COLO829 (cell line): ENCODE measurements around the gene FAM111B.
"Not testable (repeated sequence)": the region's sequence is repeated elsewhere in the genome, so short reads cannot be mapped to it uniquely, and the experiment has no call there.

Experiments used
- DNase-seq: peaks from one replicate; pipeline ENCODE4 v3.0.0; 2012; ENCODE audit warnings: low spot score

FAM111B gene, protein sequence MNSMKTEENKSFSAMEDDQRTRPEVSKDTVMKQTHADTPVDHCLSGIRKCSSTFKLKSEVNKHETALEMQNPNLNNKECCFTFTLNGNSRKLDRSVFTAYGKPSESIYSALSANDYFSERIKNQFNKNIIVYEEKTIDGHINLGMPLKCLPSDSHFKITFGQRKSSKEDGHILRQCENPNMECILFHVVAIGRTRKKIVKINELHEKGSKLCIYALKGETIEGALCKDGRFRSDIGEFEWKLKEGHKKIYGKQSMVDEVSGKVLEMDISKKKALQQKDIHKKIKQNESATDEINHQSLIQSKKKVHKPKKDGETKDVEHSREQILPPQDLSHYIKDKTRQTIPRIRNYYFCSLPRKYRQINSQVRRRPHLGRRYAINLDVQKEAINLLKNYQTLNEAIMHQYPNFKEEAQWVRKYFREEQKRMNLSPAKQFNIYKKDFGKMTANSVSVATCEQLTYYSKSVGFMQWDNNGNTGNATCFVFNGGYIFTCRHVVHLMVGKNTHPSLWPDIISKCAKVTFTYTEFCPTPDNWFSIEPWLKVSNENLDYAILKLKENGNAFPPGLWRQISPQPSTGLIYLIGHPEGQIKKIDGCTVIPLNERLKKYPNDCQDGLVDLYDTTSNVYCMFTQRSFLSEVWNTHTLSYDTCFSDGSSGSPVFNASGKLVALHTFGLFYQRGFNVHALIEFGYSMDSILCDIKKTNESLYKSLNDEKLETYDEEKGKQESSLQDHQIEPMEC

DNA sequence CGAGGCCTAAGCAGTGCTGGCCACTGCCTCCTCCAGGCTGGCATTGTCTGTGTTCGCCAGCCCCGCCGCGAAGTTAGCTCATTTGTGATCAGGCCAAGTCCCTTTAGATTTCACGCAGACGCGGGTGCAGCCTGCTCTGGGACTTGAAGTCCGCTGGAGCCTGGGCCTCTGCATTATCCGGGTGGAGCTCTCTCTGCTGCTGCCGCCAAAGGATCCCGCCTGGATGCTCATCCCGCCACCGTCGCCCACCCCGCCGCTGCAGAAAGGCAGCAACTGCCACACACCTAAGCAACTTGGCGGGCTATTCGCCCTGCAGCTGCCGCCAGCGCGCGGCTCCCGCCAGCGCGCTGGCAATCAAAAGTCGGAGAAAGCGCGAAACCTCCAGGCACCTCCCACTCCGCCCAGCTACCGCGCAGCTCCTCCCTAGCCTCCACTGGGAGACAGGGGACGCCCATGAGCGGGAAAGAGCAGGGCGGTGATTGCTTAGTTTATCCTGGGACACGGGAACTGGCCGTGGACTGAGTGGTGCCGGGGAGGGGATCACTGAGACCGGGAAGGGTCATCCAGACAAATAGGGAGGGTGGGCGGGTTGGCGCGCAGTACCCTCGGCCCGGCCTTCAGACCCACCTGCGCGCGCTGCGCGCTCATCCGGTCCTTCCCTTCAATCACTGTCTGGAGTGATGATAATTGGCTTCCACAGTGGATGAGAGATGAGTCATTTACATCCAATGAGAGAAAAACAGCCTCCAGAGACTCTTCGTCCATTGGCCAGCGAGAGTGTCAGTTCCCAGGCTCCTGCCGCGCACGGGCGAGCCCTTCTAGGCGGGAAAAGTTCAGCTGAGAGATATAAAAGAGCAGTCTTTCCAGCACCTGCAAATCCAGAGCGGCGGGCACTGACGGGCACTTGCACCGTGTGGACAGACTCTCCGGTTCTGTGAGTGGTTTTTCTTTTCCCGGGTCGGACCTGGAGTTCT is at the start of gene FAM111B:
FAM111B (plus strand) TSS at position 875 of the 974 bp plus-strand sequence. CDS start 2,389 bp downstream, outside the sequence.
- DNase-seq, result peak; percentile 34

DNA sequence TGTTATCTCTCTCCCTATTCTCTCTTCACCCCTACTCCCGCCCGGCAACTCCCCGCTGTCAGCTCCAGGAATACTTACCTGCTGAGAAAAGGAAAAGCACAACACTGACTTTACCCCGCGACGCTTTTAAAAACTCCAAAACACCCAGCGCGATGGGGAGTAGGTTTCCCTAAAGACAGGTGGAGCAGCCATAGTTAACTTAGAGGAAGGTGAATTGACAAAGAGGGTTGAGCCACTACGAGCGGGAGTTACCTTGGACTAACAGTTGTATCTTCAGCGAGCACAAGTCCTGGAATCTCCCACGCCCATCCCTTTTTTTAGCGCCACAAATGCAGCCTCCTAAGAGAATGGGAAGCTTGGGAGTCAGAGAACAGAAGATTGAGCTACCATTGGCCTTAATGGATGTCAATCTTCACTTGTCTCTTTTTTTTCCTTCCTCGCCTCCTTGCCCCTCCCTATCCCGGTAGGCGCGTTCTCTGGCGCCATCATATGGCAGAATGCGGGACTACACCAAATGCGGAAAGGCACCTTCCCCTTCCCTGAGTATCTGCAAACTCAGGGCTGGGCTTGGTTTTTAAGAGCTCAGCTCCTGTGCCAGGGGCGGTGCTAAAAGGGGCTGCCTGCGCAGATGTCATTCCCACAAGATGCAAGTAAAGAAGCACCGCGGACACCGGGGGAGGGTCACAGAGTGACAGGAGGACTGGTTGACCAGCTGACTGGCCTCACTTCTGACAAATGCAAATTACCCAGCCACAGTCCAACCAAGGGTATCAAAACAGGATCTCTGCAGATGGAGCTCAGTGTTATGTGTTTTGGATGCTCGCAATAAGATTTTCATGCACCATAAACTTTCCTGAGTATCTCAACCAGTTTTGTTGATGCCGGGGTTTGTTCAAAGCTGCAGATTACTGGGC is 48.7 kb upstream of the FAM111B start:
- peak; percentile 66 for DNase-seq

DNA sequence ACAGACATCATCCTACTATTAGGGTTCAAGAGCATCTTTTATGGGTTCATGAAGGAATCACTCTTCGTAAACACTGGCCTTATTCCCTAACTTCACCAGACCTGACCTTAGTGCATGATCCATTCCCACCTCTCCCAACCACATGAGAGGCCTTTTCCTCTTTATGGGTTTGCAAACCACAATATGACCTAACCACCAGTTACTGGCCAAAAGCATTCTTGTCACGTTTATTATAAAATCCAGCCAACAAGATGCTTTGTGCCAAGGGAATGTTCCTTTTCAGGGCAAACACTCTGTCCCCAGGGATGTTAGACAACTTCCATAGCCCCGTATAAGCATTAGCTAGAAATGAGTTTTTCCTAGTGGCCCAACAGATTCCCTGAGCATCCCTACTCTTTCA is 46.9 kb upstream of the FAM111B start:
- not testable (repeated sequence) for DNase-seq

DNA sequence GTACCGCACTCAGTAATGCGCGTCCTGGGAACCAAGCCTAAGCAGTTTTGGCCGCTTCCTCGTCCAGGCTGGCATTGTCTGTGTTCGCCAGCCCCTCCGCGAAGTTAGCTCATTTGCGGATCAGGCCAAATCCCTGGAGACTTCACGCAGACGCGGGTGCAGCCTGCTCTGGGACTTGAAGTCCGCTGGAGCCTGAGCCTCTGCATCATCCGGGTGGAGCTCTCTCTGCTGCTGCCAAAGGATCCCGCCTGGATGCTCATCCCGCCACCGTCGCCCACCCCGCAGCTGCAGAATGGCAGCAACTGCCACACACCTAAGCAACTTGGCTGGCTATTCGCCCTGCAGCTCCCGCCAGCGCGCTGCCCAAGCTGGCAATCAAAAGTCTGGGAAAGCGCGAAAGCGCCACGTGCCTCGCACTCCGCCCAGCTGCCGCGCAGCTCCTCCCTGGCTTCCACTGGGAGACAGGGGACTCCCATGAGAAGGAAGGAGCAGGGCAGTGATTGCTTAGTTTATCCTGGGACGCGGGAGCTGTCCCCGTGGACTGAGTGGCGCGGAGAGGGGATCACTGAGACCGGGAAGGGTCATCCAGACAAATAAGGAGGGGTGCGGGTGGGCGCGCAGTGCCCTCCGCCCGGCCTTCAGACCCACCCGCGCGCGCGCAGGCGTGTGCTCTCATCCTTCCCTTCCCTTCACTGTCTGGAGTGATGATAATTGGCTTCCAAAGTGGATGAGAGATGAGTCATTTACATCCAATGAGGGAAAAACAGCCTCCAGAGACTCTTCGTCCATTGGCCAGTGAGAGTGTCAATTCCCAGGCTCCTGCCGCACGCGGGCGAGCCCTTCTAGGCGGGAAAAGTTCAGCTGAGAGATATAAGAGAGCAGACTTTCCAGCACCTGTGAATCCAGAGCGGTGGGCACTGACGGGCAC is 44.2 kb upstream of the FAM111B start:
- DNase-seq, result no peak

DNA sequence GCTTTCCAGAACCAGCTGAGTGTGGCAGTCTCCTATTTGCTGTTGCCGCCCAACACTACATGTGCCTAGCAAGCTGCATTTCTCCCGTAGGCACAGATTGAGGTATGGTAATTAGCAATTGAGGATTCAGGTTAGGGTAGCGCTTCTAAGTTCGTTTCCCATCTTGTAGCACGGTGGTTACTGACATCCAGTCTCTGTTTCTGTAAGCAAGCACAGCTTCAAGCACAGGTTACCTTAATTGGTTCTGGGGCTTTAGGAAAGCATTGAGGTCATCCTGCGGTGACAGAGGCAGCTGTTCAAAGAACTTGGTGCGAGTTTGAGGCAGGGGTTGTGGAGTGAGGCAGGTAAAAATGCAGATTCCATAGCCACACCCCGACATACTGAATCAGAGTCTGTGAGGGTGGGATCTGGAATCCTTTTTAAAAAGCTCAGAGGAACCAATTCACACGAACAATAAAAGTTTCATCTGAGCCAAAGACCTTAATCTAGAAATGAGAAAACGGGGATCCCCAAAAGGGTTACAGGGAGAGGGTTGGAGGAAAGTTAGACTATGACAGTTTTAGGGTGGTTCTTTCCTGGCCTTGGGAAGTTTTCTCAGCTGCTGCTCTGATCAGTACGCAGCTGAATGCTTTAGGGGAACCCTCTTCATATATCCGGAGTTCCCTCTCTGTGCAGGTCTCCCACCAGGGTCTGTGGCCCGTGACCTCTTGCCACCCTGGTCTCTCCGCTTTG is 42.9 kb upstream of the FAM111B start:
- not testable (repeated sequence) for DNase-seq

DNA sequence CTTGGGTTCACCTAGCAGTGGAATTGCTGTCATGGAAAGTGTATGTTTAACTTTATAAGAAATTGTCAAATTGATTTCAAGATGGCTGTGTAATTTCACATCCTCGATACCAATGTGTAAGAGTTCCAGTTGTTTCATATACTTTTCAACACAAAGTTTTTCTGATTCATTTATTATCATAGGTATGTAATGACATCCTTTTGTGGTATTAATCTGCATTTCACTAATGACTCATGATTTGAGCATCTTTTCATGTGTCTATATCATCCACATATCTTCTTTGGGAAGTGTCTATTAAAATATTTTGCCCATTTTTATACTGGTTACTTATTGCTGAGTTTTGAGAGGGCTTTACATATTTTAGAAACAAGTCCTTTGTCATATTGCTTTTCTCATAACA is 38.0 kb upstream of the FAM111B start:
- no peak for DNase-seq

DNA sequence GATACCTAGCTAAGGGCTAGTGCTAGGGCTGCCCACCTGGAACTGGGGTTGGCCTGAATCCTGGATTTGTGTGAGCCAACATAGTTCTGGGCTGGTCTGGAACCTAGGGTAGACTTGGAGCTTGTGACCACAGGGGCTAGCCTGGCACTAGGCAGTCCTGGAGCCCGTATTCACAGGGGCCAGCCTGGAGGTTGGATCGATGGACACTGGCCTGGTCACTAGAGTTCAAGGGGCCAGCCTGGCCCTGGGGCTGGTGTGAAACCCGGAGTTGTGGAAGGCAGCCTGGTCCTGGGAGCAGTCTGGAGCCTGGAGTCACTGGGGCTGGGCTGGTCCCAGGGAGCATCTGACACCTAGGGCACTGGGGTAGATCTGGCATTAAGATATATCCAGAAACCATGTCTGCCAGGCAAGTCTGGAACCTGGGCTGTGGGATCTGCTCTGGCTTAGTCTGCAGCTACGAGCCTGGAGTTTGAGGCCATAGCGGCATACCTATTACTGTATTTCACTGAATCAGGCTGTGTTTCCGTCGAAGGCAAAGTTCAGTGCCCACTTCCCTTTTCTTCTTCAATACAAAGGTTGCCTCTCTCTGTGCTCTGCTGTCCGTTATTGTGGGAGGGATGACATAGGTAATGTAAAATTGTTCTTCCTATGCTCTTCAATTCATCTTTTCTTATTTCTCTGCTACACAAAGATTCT is 30.0 kb upstream of the FAM111B start:
- DNase-seq, result no peak

DNA sequence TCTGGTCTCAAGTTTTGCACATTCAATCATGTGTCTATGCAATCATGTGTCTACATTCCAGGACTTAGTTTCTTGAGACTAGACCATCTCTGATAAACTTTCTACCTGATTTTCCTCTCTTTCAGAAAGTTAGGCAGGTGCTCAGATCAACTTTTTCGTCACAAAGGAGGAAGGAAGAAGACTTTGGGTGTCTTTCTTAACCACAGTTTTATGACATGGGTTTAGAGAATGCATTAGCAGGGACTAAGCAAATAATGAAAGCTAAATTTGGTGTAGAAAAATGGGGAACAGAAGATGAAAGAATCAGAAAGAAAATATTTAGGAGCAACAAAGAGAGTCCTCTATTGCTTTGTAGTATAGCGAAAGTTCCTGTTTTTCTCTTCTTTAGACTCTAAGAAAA is 28.6 kb upstream of the FAM111B start:
- DNase-seq, result no peak

DNA sequence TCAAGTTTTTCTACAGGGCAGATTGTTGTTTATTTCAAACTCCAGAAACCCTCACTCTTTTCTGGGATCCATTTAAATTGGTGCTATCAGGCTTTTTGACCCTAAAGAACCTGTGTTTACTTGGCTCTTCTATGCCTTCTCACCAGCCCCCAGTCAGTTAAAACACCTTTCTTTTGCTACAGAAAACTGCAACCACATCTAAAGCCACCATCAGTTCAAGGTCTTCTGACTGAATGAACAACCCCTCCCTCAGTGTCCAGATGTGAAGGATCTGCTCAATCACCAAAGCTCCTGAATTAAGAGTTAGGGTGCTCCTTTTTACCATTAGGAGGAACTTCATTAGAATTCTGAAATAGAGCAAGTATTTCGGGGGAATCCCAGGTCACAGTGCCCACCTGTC is 28.0 kb upstream of the FAM111B start:
- DNase-seq, result no peak

DNA sequence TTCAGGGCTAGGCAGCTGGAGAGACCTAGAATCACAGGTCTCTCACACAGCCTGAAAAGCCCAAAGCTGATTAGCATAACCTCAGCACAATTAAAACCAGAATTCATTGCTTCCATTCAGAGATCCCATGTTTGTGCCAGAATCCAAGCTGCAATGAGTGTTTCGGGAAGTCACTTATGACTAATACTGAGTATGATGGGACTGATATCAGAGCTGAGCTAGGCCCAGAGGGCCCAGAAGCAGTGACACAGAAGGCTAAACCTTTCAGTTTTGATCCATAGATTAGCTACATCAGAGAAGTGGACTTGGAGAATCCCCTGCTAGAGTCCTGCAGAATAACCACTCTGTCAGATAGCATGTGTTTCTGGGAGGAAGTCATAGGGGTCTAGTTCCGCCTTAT is 26.6 kb upstream of the FAM111B start:
- DNase-seq, result not testable (repeated sequence)

DNA sequence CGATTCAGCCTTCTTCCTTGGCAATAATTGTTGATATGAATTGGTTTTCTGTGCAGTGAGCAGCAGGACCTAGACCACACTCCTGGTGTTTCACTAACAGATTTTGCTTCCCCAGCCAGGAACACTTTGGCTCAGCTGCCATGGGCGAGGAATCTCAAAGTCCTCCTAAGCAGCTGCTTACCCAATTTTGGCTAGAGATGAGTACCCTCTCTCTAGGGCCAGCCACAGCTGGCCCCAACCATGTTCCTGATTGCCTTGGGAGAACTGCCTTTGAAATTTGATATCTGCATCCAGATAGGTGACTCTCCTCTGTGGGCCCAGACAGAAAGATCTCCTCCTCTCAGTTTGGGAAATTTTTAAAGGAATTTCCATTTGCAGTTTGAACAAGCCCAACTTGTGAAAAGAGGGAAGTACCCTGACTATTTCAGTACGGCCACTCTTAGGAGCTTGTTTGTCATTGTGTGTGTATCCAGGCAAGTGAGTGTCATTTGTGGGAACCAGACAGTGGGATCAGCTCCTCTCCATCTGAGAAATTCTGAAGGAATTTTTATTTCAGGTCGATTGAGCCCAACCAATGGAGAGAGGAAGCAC is 25.5 kb upstream of the FAM111B start:
- DNase-seq, result not testable (repeated sequence)

DNA sequence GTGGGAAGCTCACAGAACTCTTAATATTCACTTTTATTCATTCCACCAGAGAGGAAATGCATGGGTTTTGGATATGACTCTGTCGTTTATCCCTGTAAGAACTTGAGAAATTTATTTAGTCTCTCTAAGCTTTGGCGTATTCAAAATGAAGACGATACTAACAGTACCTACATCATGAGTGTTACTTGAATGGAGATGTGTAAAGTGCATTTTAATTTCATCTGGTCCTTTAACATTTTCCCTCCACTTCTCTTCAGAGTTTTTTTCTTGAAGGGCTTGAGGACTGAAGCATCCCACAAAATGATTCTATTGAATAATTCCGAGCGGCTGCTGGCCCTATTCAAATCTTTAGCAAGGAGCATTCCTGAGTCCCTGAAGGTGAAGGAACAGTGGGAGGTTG is 21.0 kb upstream of the FAM111B start, which contains the start of gene GLYATL1B:
GLYATL1B (plus strand) TSS at position 301 of the 400 bp plus-strand sequence; CDS start at position 301, 0 bp downstream.
- DNase-seq, result not testable (repeated sequence)

DNA sequence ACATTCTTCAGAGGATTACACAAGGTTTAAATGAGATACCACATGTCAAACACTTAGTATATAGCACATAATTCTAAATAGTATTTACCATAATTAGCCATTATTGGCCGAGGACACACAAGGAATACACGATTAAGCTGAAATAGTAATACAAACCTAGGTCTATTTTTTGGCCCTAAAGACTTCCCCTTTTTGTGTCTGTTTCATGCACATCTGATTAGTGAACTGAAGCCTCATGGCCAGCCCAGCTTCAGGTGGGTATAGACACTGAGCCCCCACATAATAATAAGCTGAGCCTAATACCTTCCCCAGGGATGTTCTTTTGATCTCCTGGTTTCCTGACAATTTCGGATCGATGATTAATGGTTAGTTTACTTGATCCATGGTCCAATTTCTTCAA is 18.9 kb upstream of the FAM111B start:
- DNase-seq, result no peak

DNA sequence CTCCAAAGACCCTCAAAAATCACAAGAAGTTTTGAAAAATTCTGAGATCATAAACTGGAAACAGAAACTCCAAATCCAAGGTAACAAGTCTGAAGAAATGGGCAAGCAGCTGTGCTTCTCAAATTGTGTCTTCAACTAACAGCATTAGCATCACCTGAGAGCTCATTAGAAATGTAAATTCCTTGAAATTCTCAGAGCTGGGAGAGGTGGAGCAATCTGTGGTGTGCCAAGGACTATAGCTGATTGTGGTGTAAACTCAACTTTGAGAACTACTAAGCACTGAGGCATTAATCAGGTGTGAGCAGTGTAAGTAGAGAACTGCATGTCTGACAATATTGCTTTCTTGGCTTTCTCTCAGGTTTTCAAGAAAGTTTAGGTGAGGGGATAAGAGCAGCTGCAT is 13.5 kb upstream of the FAM111B start:
- not testable (repeated sequence) for DNase-seq

DNA sequence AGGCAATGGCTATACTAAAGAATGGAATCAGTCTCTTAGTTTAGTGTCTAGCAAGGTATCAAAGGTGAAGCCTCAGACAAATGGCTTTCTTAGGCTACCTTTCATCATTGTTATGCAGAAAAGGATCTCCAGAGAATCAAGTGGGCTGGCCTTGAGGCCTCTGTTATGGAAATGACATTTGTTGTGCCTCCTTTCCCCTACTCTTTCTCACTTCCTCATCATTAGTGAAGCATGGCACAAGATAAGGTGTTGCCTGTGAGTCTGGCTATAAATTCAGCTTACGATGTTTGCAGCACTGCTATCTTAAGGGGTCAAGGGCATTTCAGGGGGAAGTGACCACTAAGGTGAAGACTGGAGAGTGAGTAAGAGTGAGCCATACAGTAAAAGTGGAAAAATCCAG is 11.8 kb upstream of the FAM111B start:
- DNase-seq, result not testable (repeated sequence)

DNA sequence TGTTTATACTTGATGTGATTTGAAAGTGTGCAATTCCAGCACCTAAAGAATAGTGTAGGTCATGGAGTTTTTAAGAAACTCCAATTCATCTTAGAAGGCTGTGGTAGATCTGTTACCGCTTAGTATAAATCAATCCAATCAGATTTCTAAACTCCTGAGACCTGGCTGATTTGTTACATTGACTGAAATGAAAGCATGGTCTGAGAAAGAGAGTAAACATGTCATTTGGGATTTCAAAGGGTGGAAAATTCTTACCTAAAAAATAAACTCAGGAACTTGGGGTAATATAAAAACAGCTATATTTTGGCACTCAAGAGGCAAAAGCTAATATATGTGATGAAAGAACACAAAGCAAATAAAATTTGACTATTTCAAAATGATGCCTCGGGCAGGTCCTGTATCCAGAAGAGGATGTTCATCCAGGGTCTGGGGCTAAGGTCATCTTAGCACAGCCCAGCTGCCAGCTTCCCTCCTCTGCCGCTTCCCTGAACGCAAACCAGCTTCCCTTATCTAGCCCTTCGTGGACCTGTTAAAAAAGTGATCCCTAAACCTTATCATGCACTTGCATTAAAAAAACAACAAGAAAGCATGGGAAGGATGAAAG is 11.0 kb upstream of the FAM111B start:
- DNase-seq, result not testable (repeated sequence)

DNA sequence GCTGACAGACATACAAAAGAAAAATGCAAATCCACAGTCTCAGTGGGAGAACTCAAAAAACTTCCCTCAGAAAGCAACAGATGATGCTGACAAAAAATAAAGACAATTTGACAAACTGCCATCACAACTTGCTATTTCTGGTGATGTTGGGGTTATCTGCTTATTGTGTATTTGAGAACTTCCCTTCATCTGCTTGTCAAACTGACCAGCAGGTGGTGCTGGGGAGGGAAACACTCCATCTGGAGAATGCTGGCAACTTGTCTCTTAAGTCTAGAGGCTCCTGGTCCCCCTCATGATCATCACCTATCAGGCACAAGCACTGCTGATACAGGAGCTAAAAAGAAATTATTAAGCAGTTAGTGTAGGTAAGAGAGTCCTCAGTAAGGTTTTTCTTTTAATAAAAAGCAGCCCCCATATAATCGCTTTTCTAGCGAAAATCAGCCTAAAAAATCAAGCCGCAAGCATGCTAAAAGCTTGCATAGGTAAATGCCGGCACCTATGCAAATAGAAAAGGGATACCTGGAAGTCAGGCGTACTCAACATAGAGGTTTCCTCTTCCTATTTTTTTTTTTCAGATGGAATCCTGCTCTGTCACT is 9.8 kb upstream of the FAM111B start:
- peak; percentile 22 for DNase-seq
